ENCODE results near the gene SEMA3G.

SEMA3G gene

DNA sequence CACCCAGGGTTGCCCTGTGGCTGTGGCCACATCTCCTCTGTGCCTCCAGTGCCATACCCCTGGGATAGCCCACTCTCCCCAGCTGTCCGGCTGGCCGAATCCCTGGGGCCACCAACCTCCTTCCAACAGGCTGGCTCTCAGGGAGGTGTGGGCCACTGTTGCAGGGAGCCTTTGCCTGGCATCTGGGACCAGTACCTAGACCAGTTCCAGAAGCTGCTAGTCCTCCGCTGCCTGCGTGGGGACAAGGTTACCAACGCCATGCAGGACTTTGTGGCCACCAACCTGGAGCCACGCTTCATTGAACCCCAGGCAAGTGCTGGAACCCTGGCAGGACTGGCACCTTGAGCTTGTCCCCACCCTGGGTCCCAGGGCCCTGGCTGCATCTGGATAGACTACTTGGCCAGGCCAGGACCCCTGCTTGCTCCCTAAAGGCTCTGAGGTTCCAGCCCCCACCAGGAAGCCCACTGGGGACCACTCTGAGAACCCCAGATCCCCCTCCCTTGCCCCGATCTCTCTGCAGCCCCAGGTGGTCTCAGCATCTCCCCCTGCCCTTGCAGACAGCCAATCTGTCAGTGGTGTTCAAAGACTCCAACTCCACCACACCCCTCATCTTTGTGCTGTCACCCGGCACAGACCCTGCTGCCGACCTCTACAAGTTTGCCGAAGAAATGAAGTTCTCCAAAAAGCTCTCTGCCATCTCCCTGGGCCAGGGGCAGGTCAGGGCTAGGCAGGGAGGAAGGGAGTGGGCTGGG is 50.0 kb downstream of the SEMA3G start:
- DNase-seq: no peak

DNA sequence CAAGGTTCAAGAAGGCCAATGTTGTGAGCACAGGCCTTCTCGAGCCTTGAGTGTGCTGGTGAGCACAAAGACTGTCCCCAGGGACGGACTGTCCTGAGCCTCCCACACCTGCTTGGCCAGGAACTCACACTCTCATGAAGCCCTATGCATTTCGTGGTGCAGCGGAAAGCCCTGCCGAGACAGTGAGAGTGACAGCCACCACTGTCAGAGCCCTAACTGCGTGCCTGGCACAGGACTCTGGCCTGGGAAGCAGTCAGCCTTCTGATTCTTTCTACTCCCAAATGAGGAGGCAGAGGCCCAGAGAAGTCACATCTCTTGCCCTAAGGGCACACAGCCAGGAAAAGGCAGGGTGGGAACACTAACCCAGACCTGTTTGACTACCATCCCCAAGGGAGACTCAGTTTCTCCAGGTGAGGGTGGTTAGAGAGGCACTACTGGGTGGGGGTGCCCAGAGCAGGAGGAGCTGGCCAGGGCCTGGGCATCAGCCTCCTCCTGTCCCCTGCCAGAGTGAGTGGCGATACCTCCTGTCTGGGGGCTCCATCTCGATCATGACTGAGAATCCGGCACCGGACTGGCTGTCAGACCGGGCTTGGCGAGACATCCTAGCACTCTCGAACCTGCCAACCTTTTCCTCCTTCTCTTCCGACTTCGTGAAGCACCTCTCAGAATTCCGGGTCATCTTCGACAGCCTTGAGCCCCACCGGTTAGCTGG is 50.8 kb downstream of the SEMA3G start:
- DNase-seq: no peak

DNA sequence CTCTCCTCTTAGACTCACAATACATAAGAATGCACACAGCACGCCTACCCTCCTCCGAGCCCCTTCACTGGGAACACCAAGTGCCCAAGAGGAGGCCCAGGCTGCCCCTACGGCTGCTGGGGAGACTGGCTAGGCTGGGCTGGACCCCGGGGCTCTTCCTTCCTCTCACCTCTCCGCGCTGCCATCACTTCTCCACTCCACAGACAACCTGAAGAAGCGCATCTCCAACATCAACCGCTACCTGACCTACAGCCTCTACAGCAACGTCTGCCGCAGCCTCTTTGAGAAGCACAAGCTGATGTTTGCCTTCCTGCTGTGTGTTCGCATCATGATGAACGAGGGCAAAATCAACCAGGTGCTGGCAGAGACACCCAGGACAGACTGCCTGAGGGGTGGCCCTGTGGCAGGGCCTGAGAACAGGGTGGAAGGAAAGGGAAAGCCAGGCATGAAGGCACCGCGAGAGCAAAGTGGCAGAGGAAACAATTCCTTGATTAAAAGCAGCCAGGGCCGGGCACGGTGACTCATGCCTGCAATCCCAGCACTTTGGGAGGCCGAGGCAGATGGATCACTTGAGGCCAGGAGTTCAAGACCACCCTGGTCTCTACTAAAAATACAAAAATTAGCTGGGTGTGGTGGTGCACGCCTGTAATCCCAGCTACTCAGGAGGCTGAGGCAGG is 51.6 kb downstream of the SEMA3G start:
- no peak for DNase-seq

DNA sequence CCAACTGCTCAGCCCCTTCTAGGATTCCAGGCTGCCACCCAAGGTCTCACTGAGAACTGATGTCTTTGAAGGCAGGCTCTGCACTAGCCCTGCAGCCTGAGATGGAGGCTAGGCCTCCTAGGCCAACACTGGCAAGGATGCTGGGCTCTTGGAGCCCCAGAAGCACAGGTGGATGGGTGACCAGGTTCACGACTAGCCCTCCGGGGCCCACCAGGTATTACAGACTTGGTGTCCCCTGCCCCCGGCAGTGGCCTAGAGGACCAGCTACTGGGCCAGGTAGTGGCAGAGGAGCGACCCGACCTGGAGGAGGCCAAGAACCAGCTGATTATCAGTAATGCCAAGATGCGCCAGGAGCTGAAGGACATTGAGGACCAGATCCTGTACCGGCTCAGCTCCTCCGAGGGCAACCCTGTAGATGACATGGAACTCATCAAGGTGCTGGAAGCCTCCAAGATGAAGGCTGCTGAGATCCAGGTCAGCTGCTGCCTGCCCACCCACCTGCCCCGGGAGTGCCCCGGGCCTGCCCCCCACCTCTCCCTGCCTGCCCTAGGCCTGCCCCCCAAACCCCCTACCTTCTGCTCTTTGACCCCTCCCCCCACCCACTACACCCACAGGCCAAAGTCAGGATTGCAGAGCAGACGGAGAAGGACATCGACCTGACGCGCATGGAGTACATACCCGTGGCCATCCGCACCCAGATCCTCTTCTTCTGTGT is 52.5 kb downstream of the SEMA3G start:
- no peak for DNase-seq

DNA sequence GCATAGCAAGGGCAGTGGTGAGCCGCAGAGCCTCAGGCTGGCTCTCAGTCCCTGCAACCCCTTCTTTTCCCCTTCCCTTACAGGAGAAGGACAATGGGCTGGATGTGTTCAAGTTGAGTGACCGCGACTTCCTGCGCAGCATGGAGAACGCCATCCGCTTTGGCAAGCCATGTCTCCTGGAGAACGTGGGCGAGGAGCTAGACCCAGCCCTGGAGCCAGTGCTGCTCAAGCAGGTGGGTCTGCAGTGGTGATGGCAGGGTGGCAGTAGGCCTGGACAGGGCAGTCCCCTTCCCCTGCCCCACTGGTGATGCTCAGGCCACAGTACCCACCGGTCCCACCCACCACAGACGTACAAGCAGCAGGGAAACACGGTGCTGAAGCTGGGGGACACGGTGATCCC is 53.8 kb downstream of the SEMA3G start:
- DNase-seq: no peak

DNA sequence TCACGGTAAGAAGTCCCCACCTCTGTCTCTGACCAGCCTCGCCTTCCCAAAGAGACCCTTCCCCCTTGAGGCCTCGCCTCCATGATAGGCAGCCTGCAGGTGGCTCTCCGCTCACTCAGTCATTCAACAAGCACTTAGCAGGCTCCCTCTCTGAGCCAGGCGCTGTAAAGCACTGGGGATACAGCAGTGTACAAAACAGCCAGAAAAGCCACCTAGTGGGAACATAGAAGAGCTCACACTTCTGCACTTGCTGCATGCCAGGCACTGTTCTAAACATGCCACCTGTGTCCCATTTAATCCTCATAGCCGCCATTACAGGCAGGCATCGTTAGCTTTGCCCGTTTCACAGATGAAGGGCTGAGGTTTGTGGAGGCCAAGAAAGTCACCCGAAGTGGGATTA is 56.0 kb downstream of the SEMA3G start:
- peak; percentile 28 for DNase-seq

DNA sequence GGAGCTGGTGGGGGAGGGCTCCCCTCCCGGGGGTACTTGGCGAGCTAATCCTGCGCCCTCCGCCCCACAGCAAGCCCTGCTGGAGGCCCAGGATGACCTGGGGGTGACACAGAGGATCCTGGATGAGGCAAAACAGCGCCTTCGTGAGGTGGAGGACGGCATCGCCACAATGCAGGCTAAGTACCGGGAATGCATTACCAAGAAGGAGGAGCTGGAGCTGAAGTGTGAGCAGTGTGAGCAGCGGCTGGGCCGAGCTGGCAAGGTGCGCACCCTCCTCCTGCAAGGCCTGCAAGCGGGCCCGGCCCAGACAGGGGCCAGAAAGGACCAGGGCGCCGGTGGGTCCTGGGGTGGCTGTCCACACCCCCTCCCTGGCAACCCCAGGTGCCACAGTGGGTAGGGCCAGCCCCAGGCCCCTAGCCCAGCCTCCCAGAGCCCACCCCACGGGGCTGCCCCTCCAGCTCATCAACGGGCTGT is 56.5 kb downstream of the SEMA3G start:
- DNase-seq: no peak

DNA sequence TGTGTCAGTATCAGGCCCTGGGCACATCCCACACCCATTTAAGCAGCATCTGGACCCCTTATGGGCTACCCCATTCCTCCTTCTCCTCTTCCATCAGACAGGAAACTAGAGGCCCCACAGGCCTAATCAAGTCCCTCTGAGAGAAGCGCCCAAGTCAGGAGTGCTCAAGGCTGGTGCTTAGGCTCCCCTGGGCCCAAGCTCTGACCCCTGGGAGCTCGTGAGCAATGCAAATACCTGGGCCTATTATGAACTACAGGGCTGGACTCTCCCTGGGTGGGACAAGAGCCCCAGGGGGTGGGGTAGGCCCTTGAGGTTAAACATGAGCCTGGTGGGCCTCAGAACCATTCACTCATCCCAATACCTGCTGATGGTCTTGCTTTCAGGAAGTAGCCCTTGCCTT is 57.4 kb downstream of the SEMA3G start:
- DNase-seq: no peak

DNA sequence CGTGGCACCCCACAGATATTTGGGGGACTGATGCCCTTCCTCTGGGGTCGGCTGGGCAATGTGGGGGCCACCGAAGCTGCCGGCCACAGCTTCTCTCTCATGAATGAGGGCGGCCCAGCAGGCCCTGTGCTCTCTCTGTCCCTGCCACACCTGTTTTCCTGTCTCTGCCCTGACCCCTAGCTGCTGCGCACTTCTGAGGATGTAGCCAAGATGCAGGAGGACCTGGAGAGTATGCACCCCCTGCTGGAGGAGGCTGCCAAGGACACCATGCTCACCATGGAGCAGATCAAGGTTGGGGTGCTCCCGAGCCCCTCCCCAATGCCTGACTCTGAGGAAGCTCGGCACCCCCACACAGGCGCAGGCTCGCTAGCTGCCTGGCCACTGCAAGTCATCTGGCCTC is 59.7 kb downstream of the SEMA3G start:
- DNase-seq: peak; percentile 49

DNA sequence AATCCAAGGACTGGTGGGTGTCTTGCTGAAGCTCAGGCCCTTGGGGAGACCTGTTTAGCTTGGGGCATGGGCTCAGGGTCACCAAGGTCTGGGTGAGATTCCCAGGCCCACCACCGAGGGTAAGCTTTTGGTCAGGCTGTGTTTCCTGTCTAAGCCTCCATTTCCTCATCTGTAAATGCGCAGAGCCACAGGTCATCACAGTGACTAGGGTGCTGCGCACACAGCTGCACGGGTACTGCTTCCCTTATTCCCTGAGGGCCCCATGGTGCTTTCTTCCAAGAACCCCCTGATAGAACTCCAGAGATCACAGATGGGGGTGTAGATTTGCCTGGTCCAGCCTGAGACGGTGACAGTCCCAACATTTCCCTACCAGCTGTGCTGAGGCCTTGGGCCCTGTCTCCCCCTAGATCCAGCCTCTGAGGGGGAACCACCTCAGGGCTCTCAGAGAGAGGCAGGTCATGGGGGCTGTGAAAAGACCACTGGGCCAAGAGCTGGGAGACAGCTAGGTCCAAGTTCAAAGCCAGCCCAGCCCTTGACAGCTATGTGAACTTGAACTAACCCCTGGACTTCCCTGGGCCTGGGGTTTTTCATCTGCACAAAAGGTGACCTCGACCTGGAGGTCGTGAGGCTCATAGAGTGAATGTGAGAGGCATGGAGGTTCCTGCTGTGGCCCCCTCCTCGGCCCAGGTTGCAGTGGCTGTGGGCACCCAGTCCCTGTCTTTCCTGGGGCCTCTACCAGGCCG is 60.7 kb downstream of the SEMA3G start:
- DNase-seq: peak; percentile 76

DNA sequence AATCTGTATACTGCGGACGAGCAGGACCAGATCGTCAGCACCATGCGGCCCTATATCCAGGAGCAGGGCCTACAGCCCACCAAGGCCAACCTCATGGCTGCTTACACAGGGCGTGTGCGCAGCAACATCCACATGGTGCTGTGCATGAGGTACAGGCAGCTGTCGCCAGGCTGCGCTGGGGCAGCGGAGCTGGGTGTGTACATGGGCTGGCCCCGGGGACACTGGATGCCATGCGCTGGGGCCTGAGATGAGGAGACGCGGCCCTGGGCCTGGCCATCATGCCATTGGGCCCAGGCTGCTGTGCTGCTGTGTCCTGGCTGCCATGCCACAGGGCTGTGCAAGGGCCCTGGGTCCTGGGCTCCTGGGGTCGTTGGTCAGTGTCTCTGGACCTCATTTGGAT is 61.5 kb downstream of the SEMA3G start:
- no peak for DNase-seq
